CD14-positive monocyte (primary cell): Measurements from ENCODE around the gene SSX4B. TPM values are rescaled to one million over a fixed set of nuclear protein-coding genes. Genes with fewer than 3 reads are reported as not detected.

Experiments
- DNase-seq, 3 donors: peaks; one replicate each; pipeline ENCODE4 v3.0.0-alpha.2; 2011 to 2022
- H2AFZ ChIP-seq: 2 replicates; pipeline ENCODE4 v1.6.0; 2012; ENCODE audit warnings: mild to moderate bottlenecking, low read depth, low read length, inconsistent platforms; ENCODE audit not compliant: insufficient read depth, poor library complexity, severe bottlenecking
- H3K27ac ChIP-seq, 2 donors: 1 replicate in 1 of 2; 2 replicates in 1 of 2; pipeline ENCODE4 v1.5.1; 2012 to 2013; ENCODE audit warnings: low read length in 2 of 2, control low read depth in 1 of 2, inconsistent platforms in 1 of 2, low read depth in 1 of 2, mild to moderate bottlenecking in 1 of 2
- H3K27me3 ChIP-seq, 2 donors: one replicate each; pipeline versions ENCODE4 v1.6.0 to v1.6.1; 2011 to 2013; ENCODE audit warnings: low read length in 2 of 2; ENCODE audit not compliant: control insufficient read depth in 2 of 2, insufficient read depth in 2 of 2
- H3K36me3 ChIP-seq, 2 donors: replicated peaks in 1 of 2; 1 replicate in 1 of 2; 2 replicates in 1 of 2; pipeline versions ENCODE4 v1.5.1 to v1.6.1; 2012 to 2013; ENCODE audit warnings: low read length in 2 of 2, control low read depth in 1 of 2, inconsistent platforms in 1 of 2, mild to moderate bottlenecking in 1 of 2; ENCODE audit not compliant: insufficient read depth in 2 of 2, control insufficient read depth in 1 of 2
- H3K4me1 ChIP-seq, 2 donors: 1 replicate in 1 of 2; 2 replicates in 1 of 2; pipeline versions ENCODE4 v1.5.1 to v1.6.1; 2012 to 2013; ENCODE audit warnings: low read length in 2 of 2, control low read depth in 1 of 2, inconsistent platforms in 1 of 2, mild to moderate bottlenecking in 1 of 2, moderate library complexity in 1 of 2; ENCODE audit not compliant: insufficient read depth in 2 of 2, control insufficient read depth in 1 of 2
- H3K4me2 ChIP-seq: replicated peaks from 2 replicates; pipeline ENCODE3; 2012; ENCODE audit warnings: low read length, moderate library complexity, mild to moderate bottlenecking; ENCODE audit not compliant: poor library complexity, severe bottlenecking; ENCODE audit errors: extremely low read depth
- H3K4me3 ChIP-seq, 3 experiments: fragments of 200-600 bp in 1 of 3; sonication (generic) in 1 of 3; replicated peaks in 1 of 3; 1 replicate in 2 of 3; 2 replicates in 1 of 3; pipeline ENCODE4 v1.5.1; 2011 to 2013; ENCODE audit warnings: low read length in 3 of 3, mild to moderate bottlenecking in 3 of 3, control low read depth in 2 of 3, low read depth in 2 of 3, inconsistent platforms in 1 of 3, moderate library complexity in 1 of 3
- H3K79me2 ChIP-seq: 2 replicates; pipeline ENCODE4 v1.6.0; 2012; ENCODE audit warnings: mild to moderate bottlenecking, control low read depth, inconsistent platforms, low read length, moderate library complexity; ENCODE audit not compliant: insufficient read depth
- H3K9ac ChIP-seq: 2 replicates; pipeline ENCODE4 v1.6.0; 2017; ENCODE audit warnings: low read length, mild to moderate bottlenecking; ENCODE audit not compliant: insufficient read depth, poor library complexity, severe bottlenecking
- H3K9me3 ChIP-seq, 2 donors: replicated peaks in 1 of 2; 1 replicate in 1 of 2; 2 replicates in 1 of 2; pipeline versions ENCODE4 v1.5.1 to v1.6.1; 2012 to 2013; ENCODE audit warnings: low read length in 2 of 2, control low read depth in 1 of 2; ENCODE audit not compliant: control insufficient read depth in 1 of 2, insufficient read depth in 1 of 2
- H4K20me1 ChIP-seq: 2 replicates; pipeline ENCODE4 v1.6.0; 2012; ENCODE audit warnings: mild to moderate bottlenecking, low read length, control low read depth, moderate library complexity; ENCODE audit not compliant: insufficient read depth
- H3K27ac Mint-ChIP-seq, 7 donors: one replicate each; pipeline ENCODE4 v1.8.0; 2020; ENCODE audit warnings: mild to moderate bottlenecking in 7 of 7, mixed read lengths in 7 of 7, moderate library complexity in 6 of 7, inconsistent platforms in 2 of 7
- H3K27me3 Mint-ChIP-seq, 3 donors: one replicate each; pipeline ENCODE4 v1.8.0; 2021 to 2022; ENCODE audit warnings: low read depth in 3 of 3, mild to moderate bottlenecking in 3 of 3, mixed read lengths in 3 of 3, moderate library complexity in 3 of 3, inconsistent platforms in 1 of 3
- H3K36me3 Mint-ChIP-seq, 2 donors: one replicate each; pipeline ENCODE4 v1.8.0; 2020; ENCODE audit warnings: mixed read lengths in 2 of 2, inconsistent platforms in 1 of 2, mild to moderate bottlenecking in 1 of 2
- H3K4me1 Mint-ChIP-seq: one replicate; pipeline ENCODE4 v1.8.0; 2020; ENCODE audit warnings: mild to moderate bottlenecking, mixed read lengths
- H3K4me3 Mint-ChIP-seq, 2 donors: one replicate each; pipeline ENCODE4 v1.8.0; 2020; ENCODE audit warnings: mild to moderate bottlenecking in 2 of 2, mixed read lengths in 2 of 2, moderate library complexity in 1 of 2
- H3K9me3 Mint-ChIP-seq, 7 donors: one replicate each; pipeline ENCODE4 v1.8.0; 2020 to 2022; ENCODE audit warnings: mixed read lengths in 7 of 7, mild to moderate bottlenecking in 6 of 7, moderate library complexity in 6 of 7, inconsistent platforms in 2 of 7
- CTCF ChIP-seq: fragments of 200-600 bp; IDR thresholded peaks from one replicate; pipeline ENCODE4 v1.8.0; 2022; ENCODE audit warnings: antibody characterized with exemption, mild to moderate bottlenecking
- WGBS: methylation state at CpG from one replicate; pipeline ENCODE4 v1.1.5; 2013; ENCODE audit warnings: missing lambda C conversion rate; ENCODE audit not compliant: insufficient coverage; 5-methylcytosine and 5-hydroxymethylcytosine counted together
- intact Hi-C, 2 donors: fragments of 100-400 bp; cut with micrococcal nuclease; formaldehyde crosslinking; loops; one replicate each; pipeline versions ENCODE4 v1.15.0 to v1.15.1; 2023
- polyA plus RNA-seq, 3 donors: library from polyadenylated mRNA; depleted of rRNA in 1 of 3; unstranded in 2 of 3; stranded (reverse) in 1 of 3; fragments of 300-500 nt in 2 of 3; fragments of >200 nt in 1 of 3; fragmentation: Illumina TruSeq in 2 of 3; gene quantifications; 1 replicate in 2 of 3; 2 replicates in 1 of 3; pipeline ENCODE4 v1.2.3, GENCODE V29; 2012 to 2021

Gene SSX4B
- polyA plus RNA-seq, 3 donors = not detected

- 100% methylated on average over 1 of the region's 3 CpGs for WGBS
- H3K4me3 Mint-ChIP-seq = no peak overlapping the region
These were observed 48.3 kb upstream of the SSX4B start for GRCh38 chrX:48460031-48460430.

GRCh38 chrX:48459483-48459882, 47.7 kb upstream of the SSX4B start:
- Histone ChIP-seq H3K9ac (no peak overlapping the region), H3K4me3 (no peak overlapping the region), H3K27ac (no peak overlapping the region), H3K4me1 (no peaks in the 10 kb centered on the region), H3K36me3 (no peaks in the 10 kb centered on the region), H3K27me3 (no peaks in the 10 kb centered on the region), H3K4me2 (no peak overlapping the region), H3K79me2 (no peaks in the 10 kb centered on the region), H2AFZ (no peak overlapping the region), H4K20me1 (no peaks in the 10 kb centered on the region), H3K9me3 (no peaks in the 10 kb centered on the region)
- DNase-seq = no peak
- peaks cover 0 to 8% of the 10 kb centered on the region in 2 donors for H3K36me3 Mint-ChIP-seq
- H3K9me3 Mint-ChIP-seq = no peaks in the 10 kb centered on the region
- H3K27ac Mint-ChIP-seq = no peak overlapping the region
- intact Hi-C loops = no loop called here
- peaks cover 0 to 8% (median 0%) of the 10 kb centered on the region in 3 donors for H3K27me3 Mint-ChIP-seq
- no peak overlapping the region for H3K4me3 Mint-ChIP-seq
- whole genome bisulfite sequencing = 100% methylated on average over 4 of the region's 6 CpGs
- H3K4me1 Mint-ChIP-seq = no peaks in the 10 kb centered on the region
- no peak for TF ChIP-seq CTCF

More at GRCh38 chrX:48460031-48460430, 48.3 kb upstream of the SSX4B start:
- H3K9ac ChIP-seq = no peak overlapping the region
- intact Hi-C loops = no loop called here
- no peak overlapping the region for H2AFZ ChIP-seq
- no peak for TF ChIP-seq CTCF
- Mint-ChIP-seq H3K27me3 (peaks cover 0 to 8% (median 0%) of the 10 kb centered on the region in 3 donors), H3K4me1 (no peaks in the 10 kb centered on the region), H3K36me3 (peaks cover 0 to 8% of the 10 kb centered on the region in 2 donors), H3K9me3 (no peaks in the 10 kb centered on the region), H3K27ac (peak overlapping the region in 1 of 7 donors; percentile 69)
- no peak overlapping the region for H3K27ac ChIP-seq
- no peak for DNase-seq
- no peak overlapping the region for H3K4me2 ChIP-seq
- no peaks in the 10 kb centered on the region for H3K36me3 ChIP-seq
- H3K9me3 ChIP-seq = no peaks in the 10 kb centered on the region
- H3K27me3 ChIP-seq = no peaks in the 10 kb centered on the region
- H3K4me3 ChIP-seq = no peak overlapping the region
- H3K79me2 ChIP-seq = no peaks in the 10 kb centered on the region
- no peaks in the 10 kb centered on the region for H4K20me1 ChIP-seq
- no peaks in the 10 kb centered on the region for H3K4me1 ChIP-seq
